ENCODE data around the gene NF2. TPM values are rescaled to one million over a fixed set of nuclear protein-coding genes. Genes with fewer than 3 reads are reported as not detected.

Gene NF2
- total RNA-seq, 1 experiment from 2014 or later, result 56.9 TPM

DNA sequence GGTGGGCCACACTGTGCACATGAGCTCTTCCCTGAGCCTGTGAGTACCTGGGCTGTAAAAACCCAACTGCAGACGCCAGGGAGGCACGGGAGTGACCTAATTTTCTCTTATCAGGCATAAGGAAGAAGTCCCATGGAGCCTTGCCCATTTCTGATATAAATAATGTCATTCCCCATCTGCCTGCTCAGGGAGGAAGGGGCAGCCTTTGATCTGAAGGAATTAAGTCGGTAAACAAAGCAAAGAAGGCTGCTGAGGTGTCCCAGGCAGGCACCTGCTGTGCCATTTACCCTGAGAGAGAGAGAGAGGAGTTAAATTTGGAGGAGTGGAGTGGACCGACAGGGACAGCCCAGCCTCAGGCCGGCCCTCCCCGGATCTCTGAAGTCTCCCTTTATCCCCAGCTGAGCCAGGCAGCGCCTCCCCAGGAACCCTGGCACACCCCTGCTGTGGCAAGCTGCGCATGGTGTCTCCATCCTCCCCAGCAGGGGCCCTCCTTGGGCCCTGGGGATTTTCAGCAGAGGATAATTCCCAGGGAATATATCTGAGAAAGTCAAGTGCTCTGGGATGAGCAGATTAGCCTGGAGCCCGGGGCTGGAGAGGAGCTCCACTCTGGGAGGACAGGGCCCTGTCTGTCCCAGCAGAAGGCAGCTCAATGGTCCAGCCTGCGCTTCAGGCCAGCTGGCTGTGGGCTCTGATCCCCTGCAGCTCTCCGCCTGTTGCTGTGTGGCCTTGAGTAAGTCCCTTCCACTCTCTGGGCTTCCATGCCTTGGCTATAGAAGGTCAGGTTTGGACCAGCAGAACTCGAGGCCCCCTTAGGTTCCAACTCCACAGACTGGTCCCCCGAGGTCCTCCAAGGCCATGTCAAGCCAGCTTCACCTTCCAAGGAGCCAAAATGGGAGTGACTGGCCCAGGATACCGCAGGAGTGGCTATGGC is 98.8 kb downstream of the NF2 start:
- peak; percentile 9; the same call in 1 of the 2 replicates for ATAC-seq
- ChIA-PET POLR2A (no interaction called here), CTCF (interaction anchor here (0.5 to 7.1 kb wide), 16 partner anchors 12 to 586 kb away, joined by 3 to 105 read pairs (median 5); partner anchors contain the start of gene THOC5)
- Mint-ChIP-seq H3K4me1 (peaks cover 47% of the 10 kb centered on the region), H3K27ac (no peak overlapping the region), H3K27me3 (ENCODE audit: low read depth) (peaks cover 40% of the 10 kb centered on the region), H3K9me3 (no peaks in the 10 kb centered on the region), H3K4me3 (0 out of 2 replicates have a peak overlapping the region, but pooled peaks have one; percentile 31), H3K36me3 (no peaks in the 10 kb centered on the region)
- peak; percentile 93 for TF ChIP-seq ZNF423 (CRISPR knock-in tag; IDR thresholded peaks at IDR 0.05)
- no peak for TF ChIP-seq NR2C2 (CRISPR knock-in tag; IDR thresholded peaks at IDR 0.05)
- TF ChIP-seq, protein P1, sequence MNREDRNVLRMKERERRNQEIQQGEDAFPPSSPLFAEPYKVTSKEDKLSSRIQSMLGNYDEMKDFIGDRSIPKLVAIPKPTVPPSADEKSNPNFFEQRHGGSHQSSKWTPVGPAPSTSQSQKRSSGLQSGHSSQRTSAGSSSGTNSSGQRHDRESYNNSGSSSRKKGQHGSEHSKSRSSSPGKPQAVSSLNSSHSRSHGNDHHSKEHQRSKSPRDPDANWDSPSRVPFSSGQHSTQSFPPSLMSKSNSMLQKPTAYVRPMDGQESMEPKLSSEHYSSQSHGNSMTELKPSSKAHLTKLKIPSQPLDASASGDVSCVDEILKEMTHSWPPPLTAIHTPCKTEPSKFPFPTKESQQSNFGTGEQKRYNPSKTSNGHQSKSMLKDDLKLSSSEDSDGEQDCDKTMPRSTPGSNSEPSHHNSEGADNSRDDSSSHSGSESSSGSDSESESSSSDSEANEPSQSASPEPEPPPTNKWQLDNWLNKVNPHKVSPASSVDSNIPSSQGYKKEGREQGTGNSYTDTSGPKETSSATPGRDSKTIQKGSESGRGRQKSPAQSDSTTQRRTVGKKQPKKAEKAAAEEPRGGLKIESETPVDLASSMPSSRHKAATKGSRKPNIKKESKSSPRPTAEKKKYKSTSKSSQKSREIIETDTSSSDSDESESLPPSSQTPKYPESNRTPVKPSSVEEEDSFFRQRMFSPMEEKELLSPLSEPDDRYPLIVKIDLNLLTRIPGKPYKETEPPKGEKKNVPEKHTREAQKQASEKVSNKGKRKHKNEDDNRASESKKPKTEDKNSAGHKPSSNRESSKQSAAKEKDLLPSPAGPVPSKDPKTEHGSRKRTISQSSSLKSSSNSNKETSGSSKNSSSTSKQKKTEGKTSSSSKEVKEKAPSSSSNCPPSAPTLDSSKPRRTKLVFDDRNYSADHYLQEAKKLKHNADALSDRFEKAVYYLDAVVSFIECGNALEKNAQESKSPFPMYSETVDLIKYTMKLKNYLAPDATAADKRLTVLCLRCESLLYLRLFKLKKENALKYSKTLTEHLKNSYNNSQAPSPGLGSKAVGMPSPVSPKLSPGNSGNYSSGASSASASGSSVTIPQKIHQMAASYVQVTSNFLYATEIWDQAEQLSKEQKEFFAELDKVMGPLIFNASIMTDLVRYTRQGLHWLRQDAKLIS (CRISPR knock-in tag; IDR thresholded peaks at IDR 0.05; ENCODE audit: borderline replicate concordance), result no peak
- no peak for TF ChIP-seq TP53 (CRISPR knock-in tag; IDR thresholded peaks at IDR 0.05)
- no peak for TF ChIP-seq ZNF219 (CRISPR knock-in tag; IDR thresholded peaks at IDR 0.05; ENCODE audit: borderline replicate concordance)
- DNase-seq (ENCODE audit: low spot score), result no peak

DNA sequence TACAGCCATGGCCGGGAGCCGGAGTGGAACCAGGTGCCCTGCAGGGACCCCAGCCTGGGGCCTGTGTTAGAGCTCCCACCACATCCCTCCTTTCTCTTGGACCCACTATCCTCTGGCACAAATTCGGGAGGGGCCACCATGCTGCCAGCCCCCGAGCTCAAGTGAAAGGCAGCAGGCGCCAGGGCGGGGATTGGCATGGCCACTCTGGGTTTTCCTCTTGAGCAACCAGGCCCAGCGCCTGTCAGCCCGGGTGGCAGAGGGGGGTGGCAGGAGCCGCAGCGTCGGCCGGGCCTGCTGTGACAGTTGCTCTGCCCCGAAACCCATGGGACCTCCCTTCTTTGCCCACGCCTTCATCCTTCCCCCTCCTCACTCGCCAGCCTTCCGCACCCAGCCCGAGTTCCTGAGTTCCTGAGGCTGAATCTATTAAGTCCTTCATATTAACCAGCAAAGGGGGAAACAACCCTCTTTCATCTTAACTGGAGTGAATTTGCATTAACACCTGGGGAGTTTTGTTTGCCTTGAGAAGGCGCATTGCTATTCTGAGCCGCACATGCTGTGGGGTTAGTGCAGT is 99.6 kb downstream of the NF2 start:
- POLR2A ChIA-PET, result no interaction called here
- Mint-ChIP-seq H3K9me3 (no peaks in the 10 kb centered on the region), H3K36me3 (no peaks in the 10 kb centered on the region), H3K27ac (no peak overlapping the region), H3K4me1 (peaks cover 47% of the 10 kb centered on the region), H3K27me3 (ENCODE audit: low read depth) (peaks cover 40% of the 10 kb centered on the region), H3K4me3 (peak overlapping the region; percentile 34; the same call in 1 of the 2 replicates)
- CTCF ChIA-PET, result interaction anchor here (0.5 to 7.1 kb wide), 10 partner anchors 13 to 585 kb away, joined by 3 to 105 read pairs (median 6); partner anchors contain the start of gene THOC5
- DNase-seq (ENCODE audit: low spot score), result no peak
- 0 out of 2 replicates have a peak, but pooled peaks have one; percentile 26 for TF ChIP-seq TEAD1 (CRISPR knock-in tag; IDR thresholded peaks at IDR 0.05)
- TF ChIP-seq, protein P2, sequence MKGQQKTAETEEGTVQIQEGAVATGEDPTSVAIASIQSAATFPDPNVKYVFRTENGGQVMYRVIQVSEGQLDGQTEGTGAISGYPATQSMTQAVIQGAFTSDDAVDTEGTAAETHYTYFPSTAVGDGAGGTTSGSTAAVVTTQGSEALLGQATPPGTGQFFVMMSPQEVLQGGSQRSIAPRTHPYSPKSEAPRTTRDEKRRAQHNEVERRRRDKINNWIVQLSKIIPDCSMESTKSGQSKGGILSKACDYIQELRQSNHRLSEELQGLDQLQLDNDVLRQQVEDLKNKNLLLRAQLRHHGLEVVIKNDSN (CRISPR knock-in tag; IDR thresholded peaks at IDR 0.05), result no peak
- no peak for ATAC-seq

DNA sequence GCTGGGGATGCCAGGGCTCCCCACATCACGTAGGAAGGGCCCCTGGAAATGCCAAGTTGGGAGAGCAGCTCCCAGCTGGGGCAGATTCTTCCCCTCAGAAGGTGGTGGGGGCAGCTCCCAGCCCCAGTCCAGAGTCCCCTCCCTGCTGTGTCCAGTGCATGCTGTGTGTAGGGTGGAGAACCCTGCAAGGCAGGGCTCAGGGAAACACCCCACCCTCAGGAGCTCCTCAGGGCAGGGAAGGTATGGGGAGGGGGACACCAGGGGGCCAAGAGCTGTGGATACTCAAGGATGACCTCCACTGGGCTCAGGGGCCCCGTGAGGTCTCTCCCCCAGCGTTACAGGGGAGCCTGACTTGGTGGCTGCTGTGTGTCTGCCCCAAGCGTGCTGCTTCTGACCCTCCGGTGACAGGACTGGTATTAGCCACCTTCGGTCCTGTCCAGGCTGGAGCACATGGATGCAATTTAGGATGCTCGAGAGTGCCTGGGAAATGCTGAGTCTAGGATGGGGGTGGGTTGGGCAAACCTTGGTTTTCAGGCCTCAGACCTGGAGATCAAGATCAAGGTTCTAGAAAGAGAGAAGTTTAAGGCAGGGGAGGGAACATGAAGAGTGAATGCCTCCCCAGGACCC is 100.2 kb downstream of the NF2 start:
- ChIA-PET CTCF (interaction anchor here (1.5 to 7.1 kb wide), 2 partner anchors 13 to 114 kb away, joined by 5 to 105 read pairs; no protein-coding TSS in a partner anchor), POLR2A (interaction anchor here (0.6 kb wide), 1 partner anchor 12 kb away, joined by 3 read pairs; no protein-coding TSS in a partner anchor)
- Mint-ChIP-seq H3K4me3 (peak overlapping the region; percentile 34; the same call in 1 of the 2 replicates), H3K9me3 (no peaks in the 10 kb centered on the region), H3K27me3 (ENCODE audit: low read depth) (peaks cover 43% of the 10 kb centered on the region), H3K36me3 (no peaks in the 10 kb centered on the region), H3K4me1 (peaks cover 47% of the 10 kb centered on the region), H3K27ac (no peak overlapping the region)
- ATAC-seq, result no peak
- TF ChIP-seq, protein P3, sequence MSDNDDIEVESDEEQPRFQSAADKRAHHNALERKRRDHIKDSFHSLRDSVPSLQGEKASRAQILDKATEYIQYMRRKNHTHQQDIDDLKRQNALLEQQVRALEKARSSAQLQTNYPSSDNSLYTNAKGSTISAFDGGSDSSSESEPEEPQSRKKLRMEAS (CRISPR knock-in tag; IDR thresholded peaks at IDR 0.05), result no peak
- TF ChIP-seq SMAD3 (CRISPR knock-in tag; IDR thresholded peaks at IDR 0.05; ENCODE audit: borderline replicate concordance) (no peak), SP1 (CRISPR knock-in tag; conservative IDR thresholded peaks at IDR 0.05) (0 out of 2 replicates have a peak, but pooled peaks have one; percentile 24), GTF2I (CRISPR knock-in tag; conservative IDR thresholded peaks at IDR 0.05) (no peak)
- TF ChIP-seq, protein P2 (CRISPR knock-in tag; IDR thresholded peaks at IDR 0.05), result no peak
- TF ChIP-seq, protein P4, sequence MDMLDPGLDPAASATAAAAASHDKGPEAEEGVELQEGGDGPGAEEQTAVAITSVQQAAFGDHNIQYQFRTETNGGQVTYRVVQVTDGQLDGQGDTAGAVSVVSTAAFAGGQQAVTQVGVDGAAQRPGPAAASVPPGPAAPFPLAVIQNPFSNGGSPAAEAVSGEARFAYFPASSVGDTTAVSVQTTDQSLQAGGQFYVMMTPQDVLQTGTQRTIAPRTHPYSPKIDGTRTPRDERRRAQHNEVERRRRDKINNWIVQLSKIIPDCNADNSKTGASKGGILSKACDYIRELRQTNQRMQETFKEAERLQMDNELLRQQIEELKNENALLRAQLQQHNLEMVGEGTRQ (CRISPR knock-in tag; IDR thresholded peaks at IDR 0.05), result no peak
- no peak for DNase-seq (ENCODE audit: low spot score)

Data from WTC11 (cell line).